Hematopoietic multipotent progenitor cell treated with erythropoietin and hydrocortisone succinate and interleukin-3 and kit ligand, for 15 days (in vitro differentiated cells): ENCODE measurements around the gene GNB1L.

Experiments used
- DNase-seq: peaks from one replicate; pipeline ENCODE4 v3.0.0-alpha.2; 2015; ENCODE audit warnings: low spot score

GNB1L gene

DNA sequence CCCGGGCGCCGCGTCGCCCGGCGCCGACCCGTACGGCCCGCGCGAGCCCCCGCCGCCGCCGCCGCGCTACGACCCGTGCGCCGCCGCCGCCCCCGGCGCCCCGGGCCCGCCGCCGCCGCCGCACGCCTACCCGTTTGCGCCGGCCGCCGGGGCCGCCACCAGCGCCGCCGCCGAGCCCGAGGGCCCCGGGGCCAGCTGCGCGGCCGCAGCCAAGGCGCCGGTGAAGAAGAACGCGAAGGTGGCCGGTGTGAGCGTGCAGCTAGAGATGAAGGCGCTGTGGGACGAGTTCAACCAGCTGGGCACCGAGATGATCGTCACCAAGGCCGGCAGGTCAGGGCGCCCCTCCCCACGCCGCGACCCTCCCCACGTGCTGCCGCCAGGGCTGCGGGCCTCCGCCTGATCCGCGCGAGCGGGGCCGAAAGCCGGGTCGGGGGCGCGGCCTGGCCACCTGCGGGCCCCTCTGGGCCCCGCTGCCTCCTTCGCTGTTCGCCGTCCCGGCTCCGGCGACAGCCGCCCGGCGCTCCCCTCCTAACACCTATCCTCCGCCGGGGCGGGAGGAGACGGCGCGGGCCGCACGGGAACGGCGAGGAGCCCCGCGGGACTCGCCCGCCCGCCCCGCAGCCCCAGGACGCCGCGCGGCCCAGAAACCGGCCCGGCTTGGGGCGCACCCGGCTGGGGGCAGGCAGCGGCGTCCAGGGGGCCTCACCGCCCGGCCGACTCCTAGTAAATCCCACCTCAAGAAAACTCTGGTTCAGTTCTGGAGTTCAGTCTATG is 93.5 kb downstream of the GNB1L start:
- no peak for DNase-seq

DNA sequence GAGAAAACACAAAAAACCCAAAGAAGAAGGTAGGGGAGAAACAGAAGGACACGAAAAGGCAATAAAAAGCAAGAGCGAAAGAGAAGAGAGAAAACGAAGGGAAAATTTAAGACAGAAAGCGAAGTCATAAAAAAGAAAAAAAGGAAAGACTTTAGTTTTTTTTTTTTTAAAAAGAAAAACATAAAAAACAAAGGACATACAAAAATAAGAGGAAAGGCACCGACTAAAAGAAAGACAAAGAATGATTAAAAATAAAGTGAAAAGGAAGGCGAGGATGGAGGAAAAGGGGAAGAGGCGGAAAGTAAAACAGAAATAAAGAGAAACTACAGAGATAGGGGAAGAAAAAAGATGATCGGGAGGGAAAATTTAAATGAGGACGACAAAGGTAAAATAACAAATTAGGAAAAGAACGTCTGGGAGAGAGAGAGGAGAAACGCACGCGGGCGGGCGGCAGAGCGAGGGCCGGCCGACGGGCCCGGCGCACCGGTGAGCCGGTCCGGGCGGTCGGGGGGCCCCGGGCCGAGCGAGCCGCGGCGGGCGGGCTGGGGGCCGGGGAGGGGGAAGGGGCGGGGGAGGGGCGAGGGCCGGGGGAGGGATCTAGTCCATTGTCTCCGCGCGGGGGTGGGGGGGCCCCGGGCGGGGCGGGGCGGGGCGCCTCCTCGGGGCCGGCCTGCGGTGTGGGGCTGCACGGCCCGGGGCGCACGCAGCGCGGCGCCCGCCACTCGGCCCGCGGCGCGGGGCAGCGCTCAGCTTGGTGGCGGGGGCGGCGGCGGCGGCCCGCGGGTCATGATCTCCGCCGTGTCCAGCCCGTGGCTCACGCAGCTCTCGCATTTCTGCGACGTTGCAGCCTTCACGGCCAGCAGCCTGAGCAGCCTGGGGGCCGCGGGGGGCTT is 94.4 kb downstream of the GNB1L start, which contains the start of gene TBX1:
Gene TBX1 (plus strand): TSS at position 721 of the 893 bp plus-strand sequence. CDS start 66 bp downstream, at position 787.
- no peak for DNase-seq

- DNase-seq, result no peak
These were observed 95.1 kb downstream of the GNB1L start for GRCh38 chr22:19759427-19760057.

DNA sequence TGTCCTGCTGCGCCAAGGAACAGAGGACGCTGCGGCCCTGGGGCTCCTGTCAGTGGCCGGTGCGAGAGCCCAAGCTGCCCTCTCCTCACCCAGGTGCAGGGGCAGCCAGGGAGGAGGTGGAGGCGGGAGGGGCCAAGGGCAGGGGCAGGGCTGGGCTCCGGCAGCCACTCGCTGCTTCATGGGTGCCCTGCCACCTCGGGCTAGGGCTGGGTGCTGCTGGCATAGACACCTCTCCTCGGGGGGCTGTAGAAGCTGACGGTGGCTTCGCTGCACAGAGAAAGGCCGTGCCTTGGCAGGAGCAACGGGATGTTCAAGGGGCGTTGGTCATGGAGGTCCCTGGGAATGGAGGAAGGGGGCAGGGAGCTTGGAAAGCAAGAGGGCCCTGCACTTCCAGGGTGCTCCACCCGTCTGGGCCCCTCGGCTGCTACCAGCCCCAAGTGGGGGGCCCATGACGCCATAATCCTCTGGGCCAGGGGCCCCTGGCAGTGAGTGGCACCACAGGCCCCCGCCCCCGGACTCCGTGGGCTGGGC is 95.7 kb downstream of the GNB1L start:
- DNase-seq, result no peak

DNA sequence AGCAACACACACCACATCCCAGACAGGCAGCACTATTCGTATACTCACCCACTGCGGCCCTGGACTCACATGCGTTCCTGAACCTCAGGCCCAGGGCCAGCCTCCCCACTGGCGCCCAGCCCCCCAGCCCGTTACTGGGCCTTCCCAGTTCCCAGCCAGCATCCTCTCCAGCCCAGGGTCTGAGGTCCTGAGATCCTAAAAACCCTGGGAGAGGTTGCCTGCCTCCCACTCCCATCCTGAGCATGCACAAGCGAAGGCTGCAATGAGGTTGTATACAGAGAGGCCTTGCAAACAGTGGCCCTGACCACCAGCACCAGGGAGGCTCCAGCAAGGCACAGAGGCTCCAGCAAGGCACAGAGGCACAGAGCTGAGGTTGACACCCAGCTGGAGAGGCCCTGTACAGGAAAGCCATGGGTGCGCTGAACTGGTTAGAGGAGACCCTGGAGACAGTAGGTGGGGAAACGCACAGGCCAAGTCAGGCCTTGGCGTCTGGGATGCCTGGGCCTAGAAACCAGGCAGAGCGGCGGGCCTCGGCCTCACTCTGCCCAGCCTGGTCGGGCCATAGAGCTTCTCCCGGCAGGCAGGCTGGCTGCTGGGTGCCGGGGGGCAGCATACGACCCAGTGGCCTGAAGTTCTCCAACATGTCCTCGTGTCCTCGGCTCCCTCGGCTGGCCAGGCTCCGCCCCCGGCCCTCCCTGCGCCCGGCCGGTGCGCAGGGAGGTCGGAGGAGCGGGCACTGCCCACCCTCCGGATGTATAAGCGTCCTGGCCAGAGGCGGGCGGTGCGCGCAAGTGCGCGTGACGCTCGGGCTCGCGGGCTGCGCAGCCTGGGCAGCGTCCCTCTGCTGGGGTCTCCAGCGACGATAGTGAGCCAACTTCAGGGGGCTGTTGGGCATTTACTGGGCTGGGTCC is 96.4 kb downstream of the GNB1L start:
- no peak for DNase-seq

DNA sequence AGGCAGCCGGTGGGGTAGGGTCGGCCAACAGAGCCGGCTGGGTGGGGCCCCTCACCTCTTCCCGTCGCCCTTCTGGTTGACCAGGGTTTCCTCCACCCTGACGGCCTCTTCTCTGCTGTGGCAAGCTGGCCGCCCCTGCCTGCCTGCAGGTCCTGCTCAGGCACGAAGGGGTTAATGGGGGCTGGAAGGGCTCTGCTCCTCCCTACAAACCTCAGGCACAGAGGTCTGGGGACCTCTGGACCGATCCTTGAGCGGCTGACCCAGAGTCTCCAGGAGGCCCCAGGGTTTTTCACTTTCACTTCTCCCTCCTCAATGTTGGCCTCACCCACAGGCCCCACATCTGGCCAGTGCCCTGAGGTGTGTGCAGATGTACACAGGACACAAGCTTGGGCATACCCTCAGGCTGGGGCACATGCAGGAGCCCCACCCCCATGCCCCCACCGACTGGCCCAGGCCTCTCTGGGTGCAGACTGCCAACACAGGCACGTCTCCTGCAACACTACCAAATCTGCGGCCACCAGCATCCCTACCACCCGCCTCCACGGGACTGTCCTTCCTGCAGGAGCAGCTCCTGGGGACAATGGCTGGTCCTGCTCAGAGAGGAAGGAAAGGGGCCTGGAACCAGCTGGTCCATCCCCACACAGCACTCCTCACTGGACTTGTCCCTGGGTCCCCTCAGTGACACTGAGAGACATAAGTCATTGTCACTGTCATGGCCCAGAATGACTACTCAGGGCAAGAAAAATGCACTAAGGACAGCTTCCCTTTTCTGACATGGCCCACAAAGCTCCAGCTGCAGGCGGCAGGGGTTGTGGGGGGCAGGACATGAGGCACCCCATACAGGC is 97.3 kb downstream of the GNB1L start:
- no peak for DNase-seq

GRCh38 chr22:19756288-19757128 is 98.2 kb downstream of the GNB1L start:
- DNase-seq, result peak; percentile 13

DNA sequence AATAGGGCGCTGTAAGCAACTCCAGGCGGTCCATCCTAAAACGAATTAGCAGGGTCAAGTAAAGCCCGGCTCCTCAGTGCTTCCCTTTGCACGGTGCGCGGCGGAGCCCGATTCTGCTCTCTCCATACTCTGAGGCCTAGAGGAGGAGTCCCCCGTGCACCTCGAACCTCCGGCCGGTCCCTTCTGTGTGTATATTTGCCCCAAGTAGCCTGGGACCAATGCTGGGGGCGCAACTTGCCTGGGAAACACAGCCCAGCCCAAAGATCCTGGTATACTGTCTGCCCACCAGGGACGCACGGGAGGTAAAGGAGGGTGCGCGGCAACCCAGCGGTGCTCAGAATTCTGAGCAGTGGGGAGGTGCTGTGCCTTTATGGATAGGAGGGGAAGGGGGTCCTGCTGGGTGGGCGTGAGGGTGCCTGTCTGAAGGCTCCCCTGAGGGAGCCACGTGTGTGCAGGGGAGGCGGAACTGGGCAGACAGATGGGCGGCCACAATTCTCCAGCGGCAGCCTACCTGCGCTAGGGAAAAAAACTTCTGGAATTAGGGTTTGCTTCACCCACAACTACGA is 98.9 kb downstream of the GNB1L start:
- DNase-seq, result no peak

GRCh38 chr22:19755145-19755710 is 99.4 kb downstream of the GNB1L start:
- DNase-seq, result no peak

DNA sequence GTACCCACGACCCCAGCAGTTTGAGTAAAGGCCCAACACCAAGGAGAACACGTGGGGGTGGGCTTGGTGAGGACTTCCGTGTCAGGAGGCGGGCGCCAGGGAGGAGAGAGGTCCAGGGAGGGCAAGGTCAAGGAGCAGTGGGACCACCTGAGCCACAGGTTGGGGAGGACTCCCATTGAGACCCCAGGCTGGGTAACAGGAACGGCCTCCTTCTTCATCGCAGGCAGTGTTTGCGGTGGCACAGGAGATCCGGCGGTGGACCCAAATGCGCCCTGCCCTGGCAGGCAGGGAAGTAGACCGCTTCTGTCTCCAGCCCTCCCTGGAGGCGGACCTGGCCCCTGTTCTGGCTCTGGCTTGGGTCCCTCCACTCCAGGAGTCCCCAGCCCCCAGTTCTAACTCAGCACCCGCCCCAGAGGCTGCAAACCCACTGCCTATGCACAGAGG is 100.0 kb downstream of the GNB1L start:
- no peak for DNase-seq

DNA sequence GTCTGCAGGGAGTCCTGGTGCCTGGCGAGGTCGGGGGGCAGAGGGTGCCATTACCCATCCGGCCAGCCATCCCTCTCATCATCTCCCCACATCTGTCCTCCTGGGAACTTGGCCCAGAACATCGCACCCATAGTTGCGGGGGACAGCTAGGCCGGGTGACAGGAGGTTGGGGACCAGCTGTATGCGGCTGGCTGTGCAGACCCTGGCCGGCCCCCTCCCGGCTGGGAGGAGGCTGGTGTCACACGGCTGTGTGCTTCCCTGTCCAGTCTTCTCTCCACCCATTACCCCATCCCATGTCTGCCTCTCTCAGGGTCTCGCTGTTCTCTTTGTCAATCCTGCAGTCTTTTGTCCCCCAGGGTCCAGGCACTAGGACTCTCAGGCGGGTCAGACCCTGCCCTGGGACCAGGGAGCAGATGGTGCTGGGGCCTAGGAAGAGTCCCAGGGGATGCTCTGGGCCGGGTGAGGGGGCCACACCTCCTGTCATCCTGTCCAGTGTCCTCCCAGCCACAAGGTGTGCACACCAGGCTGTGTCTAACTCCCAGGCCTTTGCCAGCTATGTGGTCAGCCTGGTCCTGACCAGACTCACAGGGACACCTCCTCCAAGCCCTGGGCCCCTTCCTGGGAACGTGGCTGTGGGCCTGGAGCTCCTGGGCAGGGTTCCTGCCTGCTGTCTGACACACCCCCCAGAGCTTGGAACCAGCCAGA is 100.5 kb downstream of the GNB1L start:
- DNase-seq, result no peak

- DNase-seq, result no peak
These were observed 101.4 kb downstream of the GNB1L start for GRCh38 chr22:19753090-19753842.

DNA sequence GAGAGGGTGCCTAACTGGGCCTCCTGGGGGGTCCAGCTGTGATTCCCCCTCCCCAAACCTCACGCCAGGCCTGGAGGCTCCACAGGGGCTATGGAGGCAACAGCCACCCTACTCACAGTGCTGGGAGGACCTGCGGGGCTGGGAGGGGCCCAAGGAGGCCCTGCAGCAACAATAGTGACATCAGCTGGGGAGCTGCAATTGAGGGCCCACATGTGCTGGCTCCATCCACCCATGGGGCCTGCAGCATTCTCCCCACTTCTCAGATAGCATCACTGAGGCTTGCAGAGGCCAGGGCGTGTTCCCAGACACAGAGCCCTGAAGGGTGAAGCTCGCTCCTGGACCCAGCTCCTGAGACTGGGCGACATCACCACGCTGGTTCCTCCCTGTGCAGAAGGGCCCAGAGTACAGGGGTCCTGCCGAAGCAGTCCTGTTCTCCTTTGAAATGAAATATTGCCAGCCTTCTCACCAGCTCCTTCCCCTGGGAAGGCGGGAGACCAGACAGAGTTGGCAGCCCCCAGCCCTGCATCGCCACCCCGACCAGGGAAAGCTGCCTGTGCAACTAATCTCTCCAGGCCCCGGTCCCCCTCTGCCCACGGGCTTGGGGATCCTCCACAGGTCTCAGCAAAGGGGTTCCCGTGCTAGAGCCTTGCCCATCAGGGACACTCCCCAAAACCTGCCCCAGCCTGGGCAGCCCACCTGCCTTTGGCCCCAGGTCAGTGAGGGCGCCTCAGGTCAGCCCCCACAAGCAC is 103.0 kb downstream of the GNB1L start:
- no peak for DNase-seq

- no peak for DNase-seq
These were observed 103.9 kb downstream of the GNB1L start for GRCh38 chr22:19750507-19751490.

- no peak for DNase-seq
These were observed 104.8 kb downstream of the GNB1L start for GRCh38 chr22:19749876-19750275.
